Upper lobe of left lung (tissue), 6 donors: ENCODE measurements around the gene TYMS. TPM values are rescaled to one million over a fixed set of nuclear protein-coding genes. Genes with fewer than 3 reads are reported as not detected.

Source experiments
- ATAC-seq, 2 donors: fragments of 200-7000 bp; cut with Tn5 transposase; one replicate each; pipeline ENCODE4 v1.9.1; 2022; ENCODE audit warnings: mild to moderate bottlenecking in 2 of 2, moderate library complexity in 2 of 2; ENCODE audit not compliant: low FRiP score in 2 of 2
- DNase-seq, 2 donors: peaks; one replicate each; pipeline ENCODE4 v3.0.0-alpha.2; 2019 to 2020
- H3K27ac ChIP-seq, 4 donors: fragments of 200-600 bp; sonication (generic); one replicate each; pipeline ENCODE4 v1.5.1; 2016 to 2019
- H3K27me3 ChIP-seq, 4 donors: fragments of 200-600 bp; sonication (generic); one replicate each; pipeline ENCODE4 v1.5.1; 2017 to 2019
- H3K36me3 ChIP-seq, 4 donors: fragments of 200-600 bp; sonication (generic); one replicate each; pipeline ENCODE4 v1.5.1; 2016 to 2019
- H3K4me1 ChIP-seq, 4 donors: fragments of 200-600 bp; sonication (generic); one replicate each; pipeline ENCODE4 v1.5.1; 2018 to 2019
- H3K4me3 ChIP-seq, 4 donors: fragments of 200-600 bp; sonication (generic); one replicate each; pipeline ENCODE4 v1.5.1; 2017 to 2019; ENCODE audit warnings: mild to moderate bottlenecking in 2 of 4, moderate library complexity in 1 of 4
- H3K9me3 ChIP-seq, 4 donors: fragments of 200-600 bp; sonication (generic); one replicate each; pipeline ENCODE4 v1.5.1; 2018 to 2019
- EP300 ChIP-seq, 4 donors: sonication (generic); formaldehyde crosslinking; IDR thresholded peaks; one replicate each; pipeline ENCODE4 v1.5.1; 2017; ENCODE audit warnings: antibody characterized with exemption in 4 of 4, control low read depth in 2 of 4
- POLR2A ChIP-seq, 4 donors: fragments of 450-650 bp; IDR thresholded peaks; one replicate each; pipeline ENCODE4 v1.5.1; 2016 to 2017; ENCODE audit warnings: antibody characterized with exemption in 4 of 4, mild to moderate bottlenecking in 2 of 4
- POLR2AphosphoS5 ChIP-seq, 2 donors: sonication (generic); formaldehyde crosslinking; IDR thresholded peaks; one replicate each; pipeline ENCODE4 v1.5.1; 2017; ENCODE audit warnings: antibody characterized with exemption in 2 of 2
- WGBS, 2 donors: methylation state at CpG; one replicate each; pipeline ENCODE4 v1.1.5; 2017 to 2018; 5-methylcytosine and 5-hydroxymethylcytosine counted together
- total RNA-seq, 6 donors: library from RNA; depleted of rRNA in 4 of 6; stranded (reverse); fragments of >200 nt in 4 of 6; gene quantifications; one replicate each; pipeline versions ENCODE4 v1.1.0 to v1.2.1, GENCODE V29; 2016 to 2021
- TF ChIP-seq, protein P1 (sequence below), 6 experiments: fragments of 450-650 bp in 4 of 6; fragments of 200-600 bp in 2 of 6; sonication (generic) in 2 of 6; IDR thresholded peaks; one replicate each; pipeline ENCODE4 v1.5.1; 2016 to 2019; ENCODE audit warnings: antibody characterized with exemption in 6 of 6
- donor health status: DM: no; HTN: no; CAD: no; lungs with moderate emphysema.
- donor health status: DM: no; HTN: yes; CAD: no; lungs with severe emphysema.

The TYMS gene
- total RNA-seq, 6 donors from 2014 or later: 5.2 to 16.3 (median 7.6) TPM; not detected in 1

DNA sequence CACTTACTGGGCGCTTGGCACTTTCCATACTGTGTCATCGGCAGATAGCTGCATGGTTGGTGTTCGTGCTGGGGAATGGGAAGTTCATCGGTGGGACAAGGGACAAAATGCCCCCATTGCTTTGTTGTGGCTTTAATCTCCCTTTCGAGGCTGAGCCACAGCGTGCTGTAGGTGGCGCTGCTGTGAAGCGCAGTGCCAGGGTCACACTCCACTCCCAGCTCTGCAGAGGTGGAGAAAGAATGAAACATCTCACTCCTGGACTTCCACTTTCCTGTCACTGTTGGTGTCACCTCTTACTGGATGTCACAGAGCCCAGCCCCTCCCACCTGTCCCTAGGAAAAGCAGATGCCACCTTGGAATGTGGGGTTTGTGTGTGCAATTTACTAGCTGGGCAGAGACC is 8.7 kb downstream of the TYMS start:
- H3K4me3 ChIP-seq: no peak overlapping the region
- H3K36me3 ChIP-seq: peaks cover 0 to 15% (median 5%) of the 10 kb centered on the region in 4 donors
- ATAC-seq (no peak), DNase-seq (no peak)
- TF ChIP-seq POLR2AphosphoS5 (IDR thresholded peaks at IDR 0.05) (no peak), POLR2A (IDR thresholded peaks at IDR 0.05) (no peak), EP300 (IDR thresholded peaks at IDR 0.05) (no peak)
- TF ChIP-seq, protein P1, sequence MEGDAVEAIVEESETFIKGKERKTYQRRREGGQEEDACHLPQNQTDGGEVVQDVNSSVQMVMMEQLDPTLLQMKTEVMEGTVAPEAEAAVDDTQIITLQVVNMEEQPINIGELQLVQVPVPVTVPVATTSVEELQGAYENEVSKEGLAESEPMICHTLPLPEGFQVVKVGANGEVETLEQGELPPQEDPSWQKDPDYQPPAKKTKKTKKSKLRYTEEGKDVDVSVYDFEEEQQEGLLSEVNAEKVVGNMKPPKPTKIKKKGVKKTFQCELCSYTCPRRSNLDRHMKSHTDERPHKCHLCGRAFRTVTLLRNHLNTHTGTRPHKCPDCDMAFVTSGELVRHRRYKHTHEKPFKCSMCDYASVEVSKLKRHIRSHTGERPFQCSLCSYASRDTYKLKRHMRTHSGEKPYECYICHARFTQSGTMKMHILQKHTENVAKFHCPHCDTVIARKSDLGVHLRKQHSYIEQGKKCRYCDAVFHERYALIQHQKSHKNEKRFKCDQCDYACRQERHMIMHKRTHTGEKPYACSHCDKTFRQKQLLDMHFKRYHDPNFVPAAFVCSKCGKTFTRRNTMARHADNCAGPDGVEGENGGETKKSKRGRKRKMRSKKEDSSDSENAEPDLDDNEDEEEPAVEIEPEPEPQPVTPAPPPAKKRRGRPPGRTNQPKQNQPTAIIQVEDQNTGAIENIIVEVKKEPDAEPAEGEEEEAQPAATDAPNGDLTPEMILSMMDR (IDR thresholded peaks at IDR 0.05): no peak
- no peaks in the 10 kb centered on the region for H3K27me3 ChIP-seq
- 94 to 97% methylated on average over 8 of the region's 8 CpGs for WGBS, 2 donors
- no peak overlapping the region for H3K27ac ChIP-seq
- H3K9me3 ChIP-seq: no peaks in the 10 kb centered on the region
- no peaks in the 10 kb centered on the region for H3K4me1 ChIP-seq

DNA sequence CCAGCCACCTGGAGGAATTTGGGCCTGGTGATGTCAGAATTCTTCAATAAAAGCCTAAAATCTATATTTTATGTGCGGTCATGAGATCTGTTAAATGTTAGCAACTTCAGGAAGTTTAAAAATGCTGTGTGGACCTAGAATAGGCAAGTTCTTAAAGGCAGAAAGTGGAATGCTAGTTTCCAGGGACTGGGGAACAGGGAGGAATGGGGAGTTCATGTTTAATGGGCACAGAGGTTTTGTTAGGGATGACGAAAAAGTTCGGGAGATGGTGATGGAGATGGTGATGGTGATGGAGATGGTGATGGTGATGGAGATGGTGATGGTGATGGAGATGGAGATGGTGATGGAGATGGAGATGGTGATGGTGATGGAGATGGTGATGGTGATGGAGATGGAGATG is 9.2 kb downstream of the TYMS start:
- H3K4me1 ChIP-seq: no peaks in the 10 kb centered on the region
- ATAC-seq (no peak), DNase-seq (no peak)
- no peak for TF ChIP-seq EP300 (IDR thresholded peaks at IDR 0.05)
- no peak for TF ChIP-seq POLR2AphosphoS5 (IDR thresholded peaks at IDR 0.05)
- TF ChIP-seq, protein P1 (IDR thresholded peaks at IDR 0.05): no peak
- no peak for TF ChIP-seq POLR2A (IDR thresholded peaks at IDR 0.05)
- no peak overlapping the region for H3K27ac ChIP-seq
- no peaks in the 10 kb centered on the region for H3K9me3 ChIP-seq
- 96% methylated on average over 3 of the region's 3 CpGs for WGBS, 2 donors
- H3K36me3 ChIP-seq: peaks cover 0 to 20% (median 9%) of the 10 kb centered on the region in 4 donors
- no peak overlapping the region for H3K4me3 ChIP-seq
- H3K27me3 ChIP-seq: no peaks in the 10 kb centered on the region

DNA sequence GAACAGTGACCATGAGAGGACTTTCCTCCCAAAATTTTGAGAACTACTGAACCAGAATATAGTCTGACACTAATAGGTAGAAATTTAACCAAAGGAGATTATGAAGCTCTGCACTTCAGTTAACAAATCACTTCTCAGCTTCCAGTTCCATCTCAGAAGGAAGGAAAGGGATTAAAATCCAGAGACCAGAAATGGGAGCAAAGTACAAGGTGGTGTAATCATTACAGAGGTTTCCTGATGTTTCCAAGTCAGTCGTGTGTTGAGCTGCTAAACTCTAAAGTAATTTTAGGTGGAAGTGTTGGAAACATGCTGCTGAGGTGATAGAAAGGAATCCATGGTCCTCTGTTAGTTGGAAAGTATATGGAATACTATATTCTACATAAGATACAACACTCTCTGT is 10.8 kb downstream of the TYMS start:
- no peaks in the 10 kb centered on the region for H3K4me1 ChIP-seq
- DNase-seq (no peak), ATAC-seq (no peak)
- peaks cover 0 to 34% (median 19%) of the 10 kb centered on the region in 4 donors for H3K36me3 ChIP-seq
- no peak overlapping the region for H3K27ac ChIP-seq
- H3K27me3 ChIP-seq: no peaks in the 10 kb centered on the region
- WGBS, 2 donors: 57 to 64% methylated on average over 1 of the region's 1 CpG
- no peak overlapping the region for H3K4me3 ChIP-seq
- H3K9me3 ChIP-seq: no peaks in the 10 kb centered on the region
- TF ChIP-seq, protein P1 (IDR thresholded peaks at IDR 0.05): no peak

DNA sequence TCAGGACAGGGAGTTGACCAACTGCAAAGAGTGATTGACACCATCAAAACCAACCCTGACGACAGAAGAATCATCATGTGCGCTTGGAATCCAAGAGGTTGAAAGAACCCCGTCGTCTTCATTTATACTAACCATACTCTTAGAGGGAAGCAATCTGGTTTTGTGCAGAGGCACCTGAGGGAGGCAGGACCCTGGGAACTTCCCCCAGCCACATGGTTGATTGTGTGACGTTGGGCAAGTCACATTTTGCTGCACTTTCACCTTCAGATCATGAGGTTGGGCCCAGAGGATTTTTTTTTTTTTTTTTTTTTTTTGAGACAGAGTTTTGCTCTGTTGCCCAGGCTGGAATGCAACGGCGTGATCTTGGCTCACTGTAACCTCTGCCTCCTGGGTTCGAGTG is 11.6 kb downstream of the TYMS start:
- H3K36me3 ChIP-seq: peaks cover 0 to 43% (median 22%) of the 10 kb centered on the region in 4 donors
- no peaks in the 10 kb centered on the region for H3K4me1 ChIP-seq
- ATAC-seq (no peak), DNase-seq (no peak)
- H3K4me3 ChIP-seq: no peak overlapping the region
- H3K27ac ChIP-seq: no peak overlapping the region
- no peak for TF ChIP-seq POLR2AphosphoS5 (IDR thresholded peaks at IDR 0.05)
- no peak for TF ChIP-seq EP300 (IDR thresholded peaks at IDR 0.05)
- TF ChIP-seq, protein P1 (IDR thresholded peaks at IDR 0.05): no peak
- TF ChIP-seq POLR2A (IDR thresholded peaks at IDR 0.05): no peak
- 91 to 95% methylated on average over 8 of the region's 8 CpGs for WGBS, 2 donors
- H3K27me3 ChIP-seq: no peaks in the 10 kb centered on the region
- no peaks in the 10 kb centered on the region for H3K9me3 ChIP-seq

DNA sequence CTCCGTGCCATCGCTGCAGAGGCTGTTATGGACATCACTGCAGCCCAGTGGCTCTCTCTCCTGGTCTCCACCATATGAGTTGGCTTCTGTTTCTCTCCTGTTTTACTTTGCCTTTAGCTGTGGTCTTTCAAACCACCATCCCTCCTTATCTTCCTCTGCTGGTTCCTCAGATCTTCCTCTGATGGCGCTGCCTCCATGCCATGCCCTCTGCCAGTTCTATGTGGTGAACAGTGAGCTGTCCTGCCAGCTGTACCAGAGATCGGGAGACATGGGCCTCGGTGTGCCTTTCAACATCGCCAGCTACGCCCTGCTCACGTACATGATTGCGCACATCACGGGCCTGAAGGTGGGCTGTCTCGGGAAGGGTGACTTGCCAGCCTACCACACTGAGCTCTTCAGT is 13.1 kb downstream of the TYMS start:
- no peaks in the 10 kb centered on the region for H3K4me1 ChIP-seq
- DNase-seq (no peak), ATAC-seq (no peak)
- TF ChIP-seq POLR2AphosphoS5 (IDR thresholded peaks at IDR 0.05) (no peak), EP300 (IDR thresholded peaks at IDR 0.05) (no peak), POLR2A (IDR thresholded peaks at IDR 0.05) (no peak)
- TF ChIP-seq, protein P1 (IDR thresholded peaks at IDR 0.05): no peak
- H3K27ac ChIP-seq: no peak overlapping the region
- no peaks in the 10 kb centered on the region for H3K27me3 ChIP-seq
- H3K9me3 ChIP-seq: no peaks in the 10 kb centered on the region
- 89 to 97% methylated on average over 11 of the region's 11 CpGs for WGBS, 2 donors
- peaks cover 0 to 56% (median 26%) of the 10 kb centered on the region in 4 donors for H3K36me3 ChIP-seq
- no peak overlapping the region for H3K4me3 ChIP-seq
